GM13976 (cell line): ENCODE results near the gene GDF10.

Experiments used
- DNase-seq: peaks from one replicate; pipeline ENCODE4 v3.0.0; 2012; ENCODE audit warnings: low spot score
- in situ Hi-C: fragments of 300-500 bp; cut with MboI; formaldehyde crosslinking; loops from one replicate; pipeline ENCODE4 v1.12.0; 2022; ENCODE audit warnings: low sequenced_read_pairs, mixed read lengths, inconsistent platforms; ENCODE audit not compliant: unreplicated experiment
- TF ChIP-seq, protein P1 (sequence below): IDR thresholded peaks from 2 replicates; pipeline ENCODE4 v1.5.1; 2012; ENCODE audit warnings: borderline replicate concordance, mild to moderate bottlenecking; ENCODE audit not compliant: insufficient read depth; ENCODE audit errors: extremely low read depth, missing control alignments, control extremely low read depth

Gene GDF10

DNA sequence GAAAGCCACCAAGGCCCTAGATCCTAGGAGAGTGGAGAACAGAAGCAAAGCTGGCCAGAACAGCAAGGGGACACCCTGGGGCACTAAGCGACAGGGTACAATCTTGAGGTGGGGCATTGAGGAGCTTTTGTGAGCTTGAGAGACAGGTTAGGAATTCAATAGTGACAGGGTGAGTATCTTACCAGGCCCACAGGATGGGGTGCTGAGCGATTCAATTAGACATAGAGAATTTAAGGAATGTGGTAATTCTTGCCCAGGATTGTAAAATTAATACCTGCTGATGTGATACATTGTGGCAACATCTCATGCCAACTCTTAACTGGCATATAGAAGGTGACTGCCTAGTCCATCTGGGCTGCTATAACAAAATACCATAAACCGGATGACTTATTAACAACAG, 62.2 kb downstream of the GDF10 start:
- TF ChIP-seq, protein P1, sequence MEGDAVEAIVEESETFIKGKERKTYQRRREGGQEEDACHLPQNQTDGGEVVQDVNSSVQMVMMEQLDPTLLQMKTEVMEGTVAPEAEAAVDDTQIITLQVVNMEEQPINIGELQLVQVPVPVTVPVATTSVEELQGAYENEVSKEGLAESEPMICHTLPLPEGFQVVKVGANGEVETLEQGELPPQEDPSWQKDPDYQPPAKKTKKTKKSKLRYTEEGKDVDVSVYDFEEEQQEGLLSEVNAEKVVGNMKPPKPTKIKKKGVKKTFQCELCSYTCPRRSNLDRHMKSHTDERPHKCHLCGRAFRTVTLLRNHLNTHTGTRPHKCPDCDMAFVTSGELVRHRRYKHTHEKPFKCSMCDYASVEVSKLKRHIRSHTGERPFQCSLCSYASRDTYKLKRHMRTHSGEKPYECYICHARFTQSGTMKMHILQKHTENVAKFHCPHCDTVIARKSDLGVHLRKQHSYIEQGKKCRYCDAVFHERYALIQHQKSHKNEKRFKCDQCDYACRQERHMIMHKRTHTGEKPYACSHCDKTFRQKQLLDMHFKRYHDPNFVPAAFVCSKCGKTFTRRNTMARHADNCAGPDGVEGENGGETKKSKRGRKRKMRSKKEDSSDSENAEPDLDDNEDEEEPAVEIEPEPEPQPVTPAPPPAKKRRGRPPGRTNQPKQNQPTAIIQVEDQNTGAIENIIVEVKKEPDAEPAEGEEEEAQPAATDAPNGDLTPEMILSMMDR, result no peak
- DNase-seq, result no peak
- in situ Hi-C loops, result no loop called here
